GM12865 (cell line): ENCODE data around the gene SBK2.

Source experiments
- DNase-seq: peaks from one replicate; pipeline ENCODE4 v3.0.0; 2010; ENCODE audit warnings: low read depth
- H3K4me3 ChIP-seq: 2 replicates; pipeline ENCODE4 v1.5.1; 2011; ENCODE audit warnings: mild to moderate bottlenecking, low read depth, low read length, control low read depth
- CTCF ChIP-seq: IDR thresholded peaks from 2 replicates; pipeline ENCODE4 v1.5.1; 2011; ENCODE audit warnings: low read length, control low read depth, low read depth, inconsistent platforms; ENCODE audit not compliant: insufficient read depth; ENCODE audit errors: missing control alignments

Gene SBK2

GRCh38 chr19:55492362-55492944 is 44.5 kb downstream of the SBK2 start:
- TF ChIP-seq CTCF: no peak
- H3K4me3 ChIP-seq: no peak overlapping the region
- DNase-seq: no peak

GRCh38 chr19:55491546-55492360 is 45.2 kb downstream of the SBK2 start:
- no peak for DNase-seq
- no peak overlapping the region for H3K4me3 ChIP-seq
- no peak for TF ChIP-seq CTCF

- no peak for TF ChIP-seq CTCF
- no peak for DNase-seq
- no peak overlapping the region for H3K4me3 ChIP-seq
Observed at GRCh38 chr19:55490478-55491432, 46.2 kb downstream of the SBK2 start.

GRCh38 chr19:55489711-55490477 is 47.0 kb downstream of the SBK2 start:
- DNase-seq: no peak
- no peak overlapping the region for H3K4me3 ChIP-seq
- TF ChIP-seq CTCF: no peak

GRCh38 chr19:55488986-55489710 is 47.8 kb downstream of the SBK2 start:
- H3K4me3 ChIP-seq: no peak overlapping the region
- no peak for DNase-seq
- no peak for TF ChIP-seq CTCF
